Neural crest cell (in vitro differentiated cells): ENCODE results near the gene GSDME. TPM values are rescaled to one million over a fixed set of nuclear protein-coding genes. Genes with fewer than 3 reads are reported as not detected.

Experiments used
- DNase-seq: peaks from one replicate; pipeline ENCODE4 v3.0.0; 2021; ENCODE audit warnings: low read depth, mixed read lengths, low spot score
- H3K27ac Mint-ChIP-seq: one replicate; pipeline ENCODE4 v1.8.0; 2021; ENCODE audit warnings: mild to moderate bottlenecking, mixed read lengths; ENCODE audit not compliant: unreplicated experiment
- H3K27me3 Mint-ChIP-seq: 2 replicates; pipeline ENCODE4 v1.8.0; 2021; ENCODE audit warnings: low read depth, mild to moderate bottlenecking, mixed read lengths
- H3K36me3 Mint-ChIP-seq: 2 replicates; pipeline ENCODE4 v1.8.0; 2021; ENCODE audit warnings: low read depth, mild to moderate bottlenecking, mixed read lengths
- H3K4me1 Mint-ChIP-seq: 2 replicates; pipeline ENCODE4 v1.8.0; 2021; ENCODE audit warnings: mixed read lengths
- H3K4me3 Mint-ChIP-seq: one replicate; pipeline ENCODE4 v1.8.0; 2021; ENCODE audit warnings: mild to moderate bottlenecking, mixed read lengths
- H3K9me3 Mint-ChIP-seq: 2 replicates; pipeline ENCODE4 v1.8.0; 2021; ENCODE audit warnings: mixed read lengths
- CTCF ChIP-seq: fragments of 200-600 bp; sonication (generic); conservative IDR thresholded peaks from 2 replicates; pipeline ENCODE4 v1.5.0; 2021; ENCODE audit warnings: antibody characterized with exemption, mild to moderate bottlenecking
- total RNA-seq: library from RNA; stranded (reverse); gene quantifications from 2 replicates; pipeline ENCODE4 v1.2.1, GENCODE V29; 2021

The GSDME gene
- total RNA-seq, 1 donor from 2014 or later = 18.9 TPM

DNA sequence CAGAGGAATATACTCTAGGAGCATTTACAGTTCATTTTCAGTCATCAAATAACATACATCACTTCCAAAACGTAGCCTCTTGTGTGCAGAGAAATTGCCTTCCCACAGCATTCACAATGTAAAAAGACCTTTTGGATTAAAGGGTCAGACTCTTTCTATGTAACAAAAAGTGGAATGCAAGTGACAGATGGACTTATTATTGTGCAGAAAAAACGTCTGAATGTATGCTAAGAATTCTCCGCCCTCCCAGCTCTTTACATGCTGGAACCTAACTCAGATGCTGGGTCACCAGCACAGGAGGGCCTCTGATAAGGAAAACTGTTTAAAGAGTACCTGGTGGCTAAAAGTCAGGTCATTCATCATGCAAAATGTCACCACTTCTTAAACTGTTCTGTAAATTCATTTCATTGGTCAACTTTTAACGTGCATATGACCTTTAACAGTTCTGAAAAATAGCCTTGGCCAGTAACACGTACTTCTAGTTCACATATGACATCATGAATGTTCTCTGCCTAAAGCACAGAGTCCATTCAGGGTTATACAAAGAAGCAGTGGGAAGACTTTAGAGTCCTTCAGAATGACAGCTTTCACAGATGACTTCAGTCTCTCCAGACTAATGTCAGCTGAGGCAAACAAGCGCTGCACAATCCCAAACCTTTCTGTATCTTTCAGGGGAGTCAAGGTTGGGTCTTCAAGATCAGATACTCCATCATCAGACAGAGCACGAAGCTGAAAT lies 58.6 kb downstream of the GSDME start:
- Mint-ChIP-seq H3K27ac (no peak overlapping the region), H3K9me3 (peaks cover 3% of the 10 kb centered on the region), H3K36me3 (peaks cover 9% of the 10 kb centered on the region), H3K4me1 (peaks cover 17% of the 10 kb centered on the region), H3K27me3 (no peaks in the 10 kb centered on the region), H3K4me3 (no peak overlapping the region)
- TF ChIP-seq CTCF = no peak
- no peak for DNase-seq

- DNase-seq = no peak
- Mint-ChIP-seq H3K27me3 (no peaks in the 10 kb centered on the region), H3K4me1 (peaks cover 17% of the 10 kb centered on the region), H3K36me3 (peaks cover 9% of the 10 kb centered on the region), H3K27ac (no peak overlapping the region), H3K9me3 (peaks cover 3% of the 10 kb centered on the region), H3K4me3 (no peak overlapping the region)
- TF ChIP-seq CTCF = no peak
These were observed 59.8 kb downstream of the GSDME start for GRCh38 chr7:24697416-24697815.

- DNase-seq = no peak
- Mint-ChIP-seq H3K9me3 (peaks cover 3% of the 10 kb centered on the region), H3K36me3 (peaks cover 7% of the 10 kb centered on the region), H3K4me1 (no peaks in the 10 kb centered on the region), H3K27ac (no peak overlapping the region), H3K4me3 (no peak overlapping the region), H3K27me3 (no peaks in the 10 kb centered on the region)
- TF ChIP-seq CTCF = no peak
These were observed 64.7 kb downstream of the GSDME start for GRCh38 chr7:24692592-24692991.

DNA sequence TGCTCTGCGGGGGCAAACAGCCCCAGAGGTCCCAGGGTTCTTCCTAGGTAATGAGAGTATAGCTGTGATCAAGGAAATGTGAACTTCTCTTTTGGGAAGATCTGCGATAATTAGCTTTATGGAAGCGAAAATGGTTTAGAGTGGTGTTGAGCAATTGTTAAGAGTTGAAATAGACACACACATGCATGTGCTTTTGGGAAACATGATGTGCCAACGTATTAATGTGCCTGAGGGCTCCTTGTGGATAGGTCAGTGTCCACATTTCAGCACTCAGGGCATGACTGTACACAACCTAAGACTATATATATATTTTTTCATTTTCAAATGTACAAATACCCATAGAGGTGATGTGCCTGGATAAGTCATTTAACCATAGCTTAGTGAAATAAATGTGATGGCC lies 67.0 kb downstream of the GSDME start:
- Mint-ChIP-seq H3K4me3 (no peak overlapping the region), H3K36me3 (peaks cover 13% of the 10 kb centered on the region), H3K27ac (no peak overlapping the region), H3K9me3 (peaks cover 3% of the 10 kb centered on the region), H3K4me1 (peaks cover 11% of the 10 kb centered on the region), H3K27me3 (no peaks in the 10 kb centered on the region)
- DNase-seq = no peak
- no peak for TF ChIP-seq CTCF

DNA sequence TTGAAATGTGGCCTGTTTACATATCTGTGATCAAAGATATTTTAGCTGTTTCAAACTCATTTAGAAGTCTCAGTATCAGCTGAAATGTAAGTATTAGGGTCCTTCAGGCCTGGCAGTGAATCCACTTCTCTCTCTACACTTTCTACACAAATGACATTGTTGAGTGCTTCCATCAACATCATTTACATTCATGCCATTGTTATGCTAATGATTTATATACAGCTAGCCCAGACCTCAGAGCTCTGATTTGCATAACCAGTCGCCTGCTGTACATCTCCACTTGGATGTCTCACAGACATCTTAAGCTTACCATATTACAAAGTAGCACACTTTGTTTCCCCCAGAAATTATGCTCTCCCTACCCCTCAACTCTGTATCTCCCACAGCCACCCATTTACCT lies 71.6 kb downstream of the GSDME start:
- H3K4me1 Mint-ChIP-seq = peaks cover 16% of the 10 kb centered on the region
- H3K27ac Mint-ChIP-seq = no peak overlapping the region
- no peaks in the 10 kb centered on the region for H3K9me3 Mint-ChIP-seq
- no peak for TF ChIP-seq CTCF
- peaks cover 20% of the 10 kb centered on the region for H3K36me3 Mint-ChIP-seq
- H3K4me3 Mint-ChIP-seq = no peak overlapping the region
- no peak for DNase-seq
- H3K27me3 Mint-ChIP-seq = no peaks in the 10 kb centered on the region
